PC-9 (cell line): Measurements from ENCODE around the gene SNAPC2. TPM values are rescaled to one million over a fixed set of nuclear protein-coding genes. Genes with fewer than 3 reads are reported as not detected.
A peak's percentile ranks its signal among the peaks of the same experiment; 100 is the strongest.

Experiments used
- BruUV-seq: library from RNA; stranded (reverse); fragments of 400-500 nt; replicated peaks from 2 replicates; lab custom pipeline; 2021; lab: Mats Ljungman, UMichigan
- CTCF ChIA-PET: fragments of 300-600 bp; sonication (Branson Sonifier 250); formaldehyde crosslinking; loops from one replicate; lab custom pipeline; 2022; ENCODE audit warnings: antibody characterized with exemption; lab: Charles Lee
- POLR2A ChIA-PET: fragments of 300-600 bp; sonication (Branson Sonifier 250); formaldehyde crosslinking; loops from one replicate; lab custom pipeline; 2022; ENCODE audit warnings: antibody characterized with exemption; ENCODE audit not compliant: unreplicated experiment; lab: Charles Lee
- DNase-seq, 2 experiments: peaks; one replicate each; pipeline versions ENCODE4 v3.0.0 to v3.0.0-alpha.2; 2015 to 2022; ENCODE audit warnings: mixed read lengths in 1 of 2
- H2AFZ ChIP-seq: fragments of 200-600 bp; sonication (generic); 2 replicates; pipeline ENCODE4 v1.8.1; 2017; ENCODE audit warnings: antibody characterized with exemption
- H3F3A ChIP-seq: fragments of 200-600 bp; sonication (generic); 2 replicates; pipeline ENCODE4 v1.8.1; 2017; ENCODE audit warnings: antibody characterized with exemption, mild to moderate bottlenecking, low read depth; ENCODE audit not compliant: insufficient read depth
- H3K27ac ChIP-seq: fragments of 200-600 bp; sonication (generic); 2 replicates; pipeline ENCODE4 v1.6.1; 2016; ENCODE audit warnings: mixed run types
- H3K27me3 ChIP-seq: fragments of 200-600 bp; sonication (generic); 2 replicates; pipeline ENCODE4 v1.6.1; 2016; ENCODE audit warnings: low read depth, mixed run types; ENCODE audit not compliant: insufficient read depth
- H3K36me3 ChIP-seq: fragments of 200-600 bp; sonication (generic); 2 replicates; pipeline ENCODE4 v1.6.1; 2016; ENCODE audit warnings: low read depth, mixed run types
- H3K4me1 ChIP-seq: fragments of 200-600 bp; sonication (generic); replicated peaks from 2 replicates; pipeline ENCODE4 v1.6.1; 2016; ENCODE audit warnings: mixed run types; ENCODE audit not compliant: insufficient read depth
- H3K4me2 ChIP-seq: fragments of 200-600 bp; sonication (generic); 2 replicates; pipeline ENCODE4 v1.6.1; 2017; ENCODE audit warnings: mixed run types
- H3K4me3 ChIP-seq: fragments of 200-600 bp; sonication (generic); 2 replicates; pipeline ENCODE4 v1.6.1; 2016; ENCODE audit warnings: mixed run types
- H3K79me2 ChIP-seq: fragments of 200-600 bp; sonication (generic); 2 replicates; pipeline ENCODE4 v1.6.1; 2017; ENCODE audit warnings: low read depth, mixed run types
- H3K9me2 ChIP-seq: fragments of 200-600 bp; sonication (generic); 2 replicates; pipeline ENCODE4 v1.8.1; 2017; ENCODE audit warnings: mild to moderate bottlenecking; ENCODE audit not compliant: insufficient read depth
- H3K9me3 ChIP-seq: fragments of 200-600 bp; sonication (generic); 2 replicates; pipeline ENCODE4 v1.8.1; 2016; ENCODE audit warnings: low read depth; ENCODE audit not compliant: insufficient read depth
- H4K20me1 ChIP-seq: fragments of 200-600 bp; sonication (generic); 2 replicates; pipeline ENCODE4 v1.8.1; 2017; ENCODE audit not compliant: insufficient read depth
- CTCF ChIP-seq: fragments of 200-600 bp; sonication (generic); conservative IDR thresholded peaks from 2 replicates; pipeline ENCODE4 v1.6.1; 2017; ENCODE audit warnings: mixed run types, antibody characterized with exemption, mild to moderate bottlenecking, moderate library complexity
- EZH2 ChIP-seq: fragments of 200-600 bp; sonication (generic); IDR thresholded peaks from 2 replicates; pipeline ENCODE4 v1.8.0; 2017; ENCODE audit warnings: antibody characterized with exemption, low read depth
- intact Hi-C: fragments of 100-400 bp; cut with micrococcal nuclease; formaldehyde crosslinking; loops from one replicate; pipeline ENCODE4 v1.10.0; 2022; ENCODE audit not compliant: unreplicated experiment
- total RNA-seq: library from RNA; stranded (reverse); gene quantifications from 2 replicates; pipeline ENCODE4 v1.2.3, GENCODE V29; 2021

Gene SNAPC2
- total RNA-seq, 1 experiment from 2014 or later, result 37.5 TPM

- Histone ChIP-seq H3K27ac (no peak overlapping the region), H3K27me3 (no peaks in the 10 kb centered on the region), H3K36me3 (no peaks in the 10 kb centered on the region), H3K79me2 (0 out of 2 replicates have a peak, but pooled peaks cover 5% of the 10 kb centered on the region), H3K4me3 (no peak overlapping the region), H4K20me1 (peaks cover 8% of the 10 kb centered on the region; the same call in 1 of the 2 replicates), H3K4me1 (peaks cover 28% of the 10 kb centered on the region), H3K9me2 (no peaks in the 10 kb centered on the region), H2AFZ (no peak overlapping the region), H3K9me3 (no peaks in the 10 kb centered on the region), H3K4me2 (0 out of 2 replicates have a peak overlapping the region, but pooled peaks have one; percentile 82), H3F3A (peaks cover 55% of the 10 kb centered on the region)
- TF ChIP-seq CTCF, result no peak
- CTCF ChIA-PET, result interaction anchor here (0.6 kb wide), 1 partner anchor 177 kb away, joined by 4 read pairs; no protein-coding TSS in a partner anchor
- no TSS peak for BruUV-seq
- POLR2A ChIA-PET, result interaction anchor here (0.6 kb wide), 1 partner anchor 319 kb away, joined by 10 read pairs; no protein-coding TSS in a partner anchor
- no peak for DNase-seq
- intact Hi-C loops, result loop anchor here (5.0 to 10.0 kb wide), 2 partner anchors 252 to 325 kb away; partner anchors contain the start of gene MCEMP1
Measured at GRCh38 chr19:7926727-7927604, 6.8 kb downstream of the SNAPC2 start.

GRCh38 chr19:7927605-7928333 lies 7.6 kb downstream of the SNAPC2 start:
- POLR2A ChIA-PET, result interaction anchor here (0.6 kb wide), 1 partner anchor 318 kb away, joined by 10 read pairs; no protein-coding TSS in a partner anchor
- Histone ChIP-seq H3K79me2 (0 out of 2 replicates have a peak, but pooled peaks cover 4% of the 10 kb centered on the region), H3K9me2 (no peaks in the 10 kb centered on the region), H3K9me3 (no peaks in the 10 kb centered on the region), H3K36me3 (no peaks in the 10 kb centered on the region), H3K27ac (peak overlapping the region; percentile 92), H3K4me2 (peak overlapping the region; percentile 64; the same call in 1 of the 2 replicates), H2AFZ (no peak overlapping the region), H3K27me3 (no peaks in the 10 kb centered on the region), H3F3A (peaks cover 48% of the 10 kb centered on the region), H3K4me3 (no peak overlapping the region), H4K20me1 (peaks cover 8% of the 10 kb centered on the region; the same call in 1 of the 2 replicates), H3K4me1 (peaks cover 28% of the 10 kb centered on the region)
- no peak for TF ChIP-seq EZH2
- TF ChIP-seq CTCF, result no peak
- CTCF ChIA-PET, result no interaction called here
- BruUV-seq, result no TSS peak
- intact Hi-C loops, result loop anchor here (5.0 to 10.0 kb wide), 2 partner anchors 253 to 325 kb away; partner anchors contain the start of gene MCEMP1
- no peak for DNase-seq

- H2AFZ ChIP-seq, result no peak overlapping the region
- no peak for DNase-seq
- H3K4me3 ChIP-seq, result no peak overlapping the region
- intact Hi-C loops, result loop anchor here (5.0 to 10.0 kb wide), 2 partner anchors 254 to 324 kb away; partner anchors contain the start of gene MCEMP1
- peak overlapping the region; percentile 92 for H3K27ac ChIP-seq
- H3K79me2 ChIP-seq, result no peaks in the 10 kb centered on the region
- peaks cover 48% of the 10 kb centered on the region for H3F3A ChIP-seq
- H3K27me3 ChIP-seq, result no peaks in the 10 kb centered on the region
- no peaks in the 10 kb centered on the region for H3K9me3 ChIP-seq
- TF ChIP-seq EZH2 (no peak), CTCF (no peak)
- ChIA-PET CTCF (interaction anchor here (0.8 to 2.7 kb wide), 2 partner anchors 15 to 76 kb away, joined by 4 to 25 read pairs; partner anchors contain the start of gene TIMM44), POLR2A (interaction anchor here (0.7 to 0.9 kb wide), 3 partner anchors 15 to 141 kb away, joined by 7 to 37 read pairs (median 14); partner anchors contain the start of gene TIMM44)
- no TSS peak for BruUV-seq
- 0 out of 2 replicates have a peak, but pooled peaks cover 8% of the 10 kb centered on the region for H4K20me1 ChIP-seq
- no peaks in the 10 kb centered on the region for H3K9me2 ChIP-seq
- H3K4me1 ChIP-seq, result peaks cover 28% of the 10 kb centered on the region
- no peaks in the 10 kb centered on the region; the same call in 1 of the 2 replicates for H3K36me3 ChIP-seq
- H3K4me2 ChIP-seq, result peak overlapping the region; percentile 64
Measured at GRCh38 chr19:7928334-7928706, 8.2 kb downstream of the SNAPC2 start.
